DMS114 treated with DMSO at 0.1 percent for 48 hours (cell line): ENCODE measurements around the gene SRRD.
"Not testable (repeated sequence)": the region's sequence is repeated elsewhere in the genome, so short reads cannot be mapped to it uniquely, and the experiment has no call there.

Experiments used
- DNase-seq: peaks from one replicate; lab custom pipeline; 2025; ENCODE audit not compliant: unreplicated experiment; lab: John Stamatoyannopoulos, UW

SRRD gene

DNA sequence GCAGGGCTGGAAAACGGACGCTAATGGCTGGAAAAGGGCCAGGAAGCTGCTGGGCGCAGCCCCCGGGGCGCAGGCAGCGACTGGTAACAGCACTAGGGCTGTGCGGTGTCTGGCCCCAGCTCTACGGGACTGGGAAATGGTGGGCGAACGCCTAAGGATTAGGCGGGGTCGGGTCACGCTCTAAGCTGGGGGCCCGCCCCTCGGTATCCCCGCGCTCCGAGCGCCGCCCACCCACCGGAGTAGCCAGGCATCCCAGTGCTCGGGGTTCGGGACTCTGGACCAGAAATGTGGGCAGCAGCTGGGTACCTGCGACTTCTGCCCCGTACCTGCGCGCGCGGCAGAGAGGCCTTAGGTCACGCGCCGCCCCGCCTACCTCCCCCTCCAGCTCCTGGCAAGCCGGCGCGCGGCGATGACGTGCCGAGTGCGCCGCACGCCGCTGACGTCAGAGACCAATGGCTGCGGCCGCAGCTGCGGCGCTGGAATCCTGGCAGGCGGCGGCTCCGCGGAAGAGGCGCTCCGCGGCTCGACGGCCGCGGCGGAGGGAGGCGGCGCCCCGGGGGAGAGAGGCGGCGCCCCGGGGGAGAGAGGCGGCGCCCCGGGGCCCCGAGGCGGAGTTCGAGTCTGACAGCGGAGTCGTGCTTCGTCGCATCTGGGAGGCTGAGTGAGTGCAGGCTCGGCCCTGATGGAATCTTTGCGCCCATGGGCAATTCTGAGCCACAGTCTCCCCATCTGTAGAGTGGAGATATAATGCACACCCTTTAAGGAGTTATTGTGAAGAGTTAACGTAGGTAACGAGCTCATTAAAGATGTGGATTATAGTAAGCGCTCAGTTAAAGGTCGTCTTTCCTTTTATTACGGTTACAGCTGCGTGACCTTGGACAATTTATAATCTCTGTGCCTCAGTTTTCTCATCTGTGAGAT, at the start of gene SRRD, which contains the start of gene HPS4:
SRRD (plus strand) TSS at position 439 of the 921 bp plus-strand sequence; CDS start at position 453, 14 bp downstream.
HPS4 (minus strand) TSS at position 345 of the 921 bp plus-strand sequence. CDS start 2,021 bp downstream, outside the sequence.
- DNase-seq: peak; percentile 38

DNA sequence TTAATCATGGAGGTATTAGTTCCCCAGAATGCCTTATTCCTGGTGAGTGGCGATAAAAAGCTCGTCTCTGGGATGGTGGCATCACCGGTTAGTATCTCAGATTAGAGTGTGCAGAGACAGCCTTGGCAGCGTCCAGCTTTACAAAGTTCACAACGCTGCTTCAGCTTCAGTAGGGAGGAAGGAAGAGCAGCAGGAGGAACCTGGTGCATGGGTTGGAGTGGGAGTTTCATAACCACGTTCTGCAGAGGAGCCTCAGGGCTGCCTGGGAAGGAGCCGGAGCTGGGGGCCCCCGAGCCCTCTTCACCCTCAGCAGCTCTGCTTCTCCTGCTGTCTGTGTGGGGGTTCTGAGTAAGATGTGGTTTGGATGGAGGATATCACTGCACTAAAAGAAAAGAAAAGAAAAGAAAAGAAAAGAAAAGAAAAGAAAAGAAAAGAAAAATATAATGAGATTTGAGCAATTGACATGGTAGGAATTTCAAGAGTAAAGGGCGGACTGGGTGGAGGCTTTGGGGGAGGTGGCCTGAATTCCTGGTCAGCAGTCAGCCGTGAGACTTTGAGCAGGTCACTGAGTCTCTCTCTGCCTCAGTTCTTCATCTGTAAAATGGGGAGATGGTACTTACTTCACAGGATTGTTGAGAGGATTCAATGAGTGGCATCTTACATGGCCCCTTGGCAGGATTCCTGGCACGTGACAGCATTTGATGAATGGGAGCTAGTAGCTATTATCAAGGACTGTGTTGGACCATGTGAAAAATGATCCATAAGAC, 48.2 kb upstream of the SRRD start:
- DNase-seq: no peak

DNA sequence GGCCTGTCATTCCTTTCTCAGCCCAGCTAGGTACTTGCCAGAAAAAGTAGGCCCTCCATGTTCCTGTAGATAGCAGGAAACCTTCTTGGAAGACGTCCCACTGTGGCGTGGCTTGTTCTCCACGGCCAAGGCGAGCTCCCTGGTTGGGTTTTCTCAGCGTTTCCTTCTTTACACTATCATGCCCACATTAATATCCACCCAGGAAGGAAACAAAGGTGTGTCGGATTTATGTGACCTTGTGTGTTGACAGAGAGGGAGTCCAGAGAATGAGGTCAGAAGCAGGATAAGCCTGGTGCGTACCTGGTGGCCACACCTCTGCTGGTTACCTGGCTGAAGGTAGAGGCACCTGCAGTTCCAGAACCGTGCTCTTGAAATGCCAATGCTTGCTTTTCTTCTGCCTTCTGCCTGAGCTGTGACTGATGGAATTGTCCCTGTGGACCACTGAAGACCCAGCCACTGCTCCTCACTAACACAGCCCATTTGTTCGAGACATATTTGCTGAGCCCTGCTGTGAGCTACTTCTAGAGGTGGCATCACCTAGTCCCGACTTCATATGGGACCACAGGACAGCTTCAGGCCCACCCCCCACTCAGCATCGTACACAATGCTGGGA, 46.7 kb upstream of the SRRD start:
- DNase-seq: no peak

DNA sequence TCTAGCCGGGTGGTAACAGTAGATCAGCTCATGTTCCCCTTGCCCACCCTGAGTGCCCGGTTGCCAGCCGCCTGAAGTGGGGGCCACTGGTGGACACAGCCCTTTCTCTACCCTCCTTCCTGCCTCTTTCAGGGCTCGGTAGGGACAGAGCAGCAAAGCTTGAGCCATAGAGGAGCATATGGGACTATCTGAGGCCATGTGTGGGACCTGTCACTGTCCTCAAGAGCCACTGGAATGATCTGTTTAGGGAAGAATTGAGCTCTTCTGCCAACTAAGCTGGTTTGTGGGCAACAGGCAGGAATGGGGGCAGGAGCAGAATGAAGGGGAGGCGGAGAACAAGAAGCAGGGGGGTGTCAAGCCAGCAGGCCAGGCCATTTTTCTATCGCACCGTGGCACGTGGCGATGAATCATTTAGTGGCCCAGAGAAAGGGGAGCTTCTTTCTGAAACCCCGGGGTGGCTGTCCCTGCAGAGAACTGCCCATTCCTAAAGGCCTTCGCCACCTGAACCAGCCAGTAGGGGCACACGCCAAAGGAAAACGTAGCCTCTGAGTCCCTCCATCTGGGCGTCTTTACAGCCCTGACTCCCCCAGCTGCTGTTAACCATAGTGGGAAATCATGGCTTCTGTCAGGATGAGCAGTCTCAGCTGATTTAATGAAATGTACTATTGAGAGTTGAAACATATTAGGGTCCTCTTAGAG, 45.8 kb upstream of the SRRD start:
- no peak for DNase-seq

GRCh38 chr22:26438776-26439175, 44.9 kb upstream of the SRRD start:
- not testable (repeated sequence) for DNase-seq

DNA sequence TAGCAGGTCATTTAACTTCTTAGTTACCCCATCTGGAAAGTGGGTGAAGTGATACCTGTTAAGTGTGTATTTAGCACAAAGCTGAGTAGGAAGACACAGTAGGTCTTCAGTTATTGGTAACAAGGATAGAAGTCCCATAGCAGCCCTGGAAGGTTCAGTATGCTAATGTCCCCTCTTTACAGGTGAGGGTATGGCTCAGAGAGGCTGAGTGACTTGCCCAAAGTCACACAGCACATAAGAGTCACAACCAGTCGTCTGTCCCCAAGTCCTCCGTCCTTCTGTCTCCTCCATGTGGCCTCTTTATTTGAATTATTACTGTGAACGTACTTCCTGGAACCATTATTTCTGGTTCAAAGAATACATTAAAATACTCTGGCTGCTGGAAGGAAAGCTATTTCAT, 44.1 kb upstream of the SRRD start:
- no peak for DNase-seq

DNA sequence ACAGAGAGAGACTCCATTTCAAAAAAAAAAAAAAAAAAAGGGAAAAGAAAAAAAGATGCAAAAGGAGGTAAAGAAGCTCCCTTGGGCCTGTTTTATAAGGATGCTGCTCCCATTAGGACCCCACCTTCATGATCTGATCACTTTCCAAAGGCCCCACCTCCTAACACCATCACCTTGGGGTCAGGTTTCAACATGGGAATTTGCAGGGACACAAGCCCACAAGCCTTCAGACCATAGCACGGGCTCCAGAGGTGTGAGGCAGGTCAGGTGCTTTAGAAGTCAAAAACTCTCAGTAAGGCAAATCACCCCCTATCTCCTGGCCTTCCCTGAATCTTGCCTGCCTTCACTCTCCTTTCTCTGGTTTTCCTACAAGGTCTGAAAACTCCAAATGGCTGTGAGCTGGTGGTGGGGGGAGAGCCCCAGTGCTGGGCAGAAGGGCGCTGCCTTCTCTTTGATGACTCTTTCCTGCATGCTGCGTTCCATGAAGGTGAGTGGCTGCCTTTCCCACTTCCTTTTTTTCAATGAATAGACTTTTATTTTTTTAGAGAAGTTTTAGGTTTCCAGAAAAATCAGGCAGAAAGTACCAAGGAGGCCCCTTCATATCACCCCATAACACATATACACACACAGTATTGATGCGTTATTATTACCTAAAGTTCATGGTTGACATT, 41.5 kb upstream of the SRRD start:
- no peak for DNase-seq

- DNase-seq: no peak
Observed at GRCh38 chr22:26443901-26444690, 39.6 kb upstream of the SRRD start.

- no peak for DNase-seq
Observed at GRCh38 chr22:26444777-26445176, 38.9 kb upstream of the SRRD start.

DNA sequence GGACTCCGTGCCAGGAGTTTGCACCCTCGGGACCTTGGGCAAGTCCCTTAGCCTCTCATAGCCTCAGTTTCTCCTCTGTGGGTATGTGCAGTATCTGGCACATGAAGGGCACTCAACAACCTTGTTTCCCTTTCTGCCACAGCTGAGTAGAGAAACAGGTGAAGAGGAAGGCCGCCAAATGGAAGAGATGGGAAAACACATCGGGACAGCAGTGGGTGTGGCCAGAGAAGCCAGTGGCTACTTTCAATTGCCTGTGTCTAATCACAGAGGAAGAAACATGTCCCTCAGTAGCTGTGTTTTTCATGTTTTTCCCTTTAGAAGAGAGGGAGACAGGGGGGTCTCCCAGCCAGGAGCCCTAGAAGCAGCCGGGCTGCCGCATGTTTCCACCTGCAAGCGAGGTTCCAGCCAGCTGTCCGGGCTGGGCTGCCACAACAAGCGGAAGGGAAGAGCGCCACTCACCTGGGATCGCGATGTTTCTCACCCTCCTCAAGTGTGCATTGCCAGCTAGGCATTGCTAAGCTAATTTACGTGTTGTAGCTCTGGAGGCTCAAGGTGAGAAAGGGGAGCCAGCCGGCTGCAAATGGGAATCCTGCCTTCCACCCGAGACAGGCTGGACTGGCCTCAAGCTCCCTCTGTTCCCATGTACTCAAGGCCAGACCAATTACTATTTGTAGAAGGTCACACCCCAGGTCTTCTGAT, 38.0 kb upstream of the SRRD start:
- no peak for DNase-seq

DNA sequence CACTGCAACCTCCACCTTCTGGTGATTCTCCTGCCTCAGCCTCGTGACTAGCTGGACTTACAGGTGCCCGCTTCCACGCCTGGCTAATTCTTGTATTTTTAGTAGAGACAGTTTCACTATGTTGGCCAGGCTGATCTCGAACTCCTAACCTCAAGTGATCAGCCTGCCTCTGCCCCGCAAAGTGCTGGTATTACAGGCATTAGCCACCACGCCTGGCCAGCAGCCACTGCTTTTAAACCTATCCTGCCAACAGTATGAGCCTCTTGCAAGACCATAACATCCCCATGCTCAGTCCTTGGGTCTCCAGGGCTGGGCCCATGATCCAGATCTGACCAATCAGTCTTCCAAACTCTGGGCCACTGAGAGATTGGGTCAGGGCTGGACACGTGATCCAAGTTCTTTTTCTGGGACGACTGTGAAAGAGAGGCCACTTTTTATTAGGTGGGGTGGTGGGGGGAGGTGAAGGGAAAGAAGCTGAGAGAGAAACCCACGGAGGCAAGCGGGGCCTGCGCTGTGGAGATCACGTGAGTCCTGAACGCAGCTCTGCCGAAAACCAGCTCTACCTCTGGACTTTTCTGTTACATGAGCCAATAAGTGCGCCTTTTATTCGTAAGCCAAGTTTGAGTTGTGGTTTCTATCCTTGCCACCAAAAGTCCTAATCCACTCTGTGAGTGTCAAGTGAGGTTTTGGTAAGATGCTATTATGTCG, 36.7 kb upstream of the SRRD start:
- DNase-seq: no peak

- DNase-seq: no peak
Observed at GRCh38 chr22:26447584-26448329, 35.9 kb upstream of the SRRD start.

- DNase-seq: no peak
Observed at GRCh38 chr22:26448334-26448733, 35.3 kb upstream of the SRRD start.

GRCh38 chr22:26448941-26449340, 34.7 kb upstream of the SRRD start:
- DNase-seq: no peak

DNA sequence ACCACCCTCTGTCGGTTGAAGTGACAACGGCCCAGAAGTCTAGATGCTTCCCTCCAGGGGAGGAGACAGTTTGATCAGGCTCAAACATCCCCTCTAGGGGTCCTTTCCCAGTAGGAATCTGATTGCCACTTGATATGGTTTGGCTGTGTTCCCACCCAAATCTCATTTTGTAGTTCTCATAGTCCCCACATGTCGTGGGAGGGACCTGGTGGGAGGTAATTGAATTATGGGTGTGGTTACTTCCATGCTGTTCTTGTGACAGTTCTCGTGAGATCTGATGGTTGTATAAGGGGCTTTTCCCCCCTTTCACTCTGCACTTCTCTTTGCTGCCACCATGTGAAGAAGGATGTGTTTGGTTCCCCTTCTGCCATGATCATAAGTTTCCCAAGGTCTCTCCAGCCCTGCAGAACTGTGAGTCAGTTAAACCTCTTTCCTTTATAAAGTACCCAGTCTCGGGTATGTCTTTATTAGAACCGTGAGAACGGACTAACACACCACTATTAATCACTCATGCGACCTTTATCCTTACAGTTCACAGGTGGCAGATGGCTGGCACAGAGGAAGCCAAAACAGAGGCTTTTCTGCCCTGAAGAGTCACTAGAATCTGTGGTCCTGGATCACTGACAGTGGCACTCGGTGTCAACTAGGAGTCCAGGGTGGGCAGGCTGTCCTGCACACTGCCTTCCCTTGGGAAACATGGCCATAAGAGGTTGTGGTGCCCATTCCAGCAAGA, 33.1 kb upstream of the SRRD start:
- no peak for DNase-seq

GRCh38 chr22:26452236-26453016, 31.3 kb upstream of the SRRD start:
- DNase-seq: no peak
